ENCODE data around the gene POMT1.

- TF ChIP-seq, protein P1, sequence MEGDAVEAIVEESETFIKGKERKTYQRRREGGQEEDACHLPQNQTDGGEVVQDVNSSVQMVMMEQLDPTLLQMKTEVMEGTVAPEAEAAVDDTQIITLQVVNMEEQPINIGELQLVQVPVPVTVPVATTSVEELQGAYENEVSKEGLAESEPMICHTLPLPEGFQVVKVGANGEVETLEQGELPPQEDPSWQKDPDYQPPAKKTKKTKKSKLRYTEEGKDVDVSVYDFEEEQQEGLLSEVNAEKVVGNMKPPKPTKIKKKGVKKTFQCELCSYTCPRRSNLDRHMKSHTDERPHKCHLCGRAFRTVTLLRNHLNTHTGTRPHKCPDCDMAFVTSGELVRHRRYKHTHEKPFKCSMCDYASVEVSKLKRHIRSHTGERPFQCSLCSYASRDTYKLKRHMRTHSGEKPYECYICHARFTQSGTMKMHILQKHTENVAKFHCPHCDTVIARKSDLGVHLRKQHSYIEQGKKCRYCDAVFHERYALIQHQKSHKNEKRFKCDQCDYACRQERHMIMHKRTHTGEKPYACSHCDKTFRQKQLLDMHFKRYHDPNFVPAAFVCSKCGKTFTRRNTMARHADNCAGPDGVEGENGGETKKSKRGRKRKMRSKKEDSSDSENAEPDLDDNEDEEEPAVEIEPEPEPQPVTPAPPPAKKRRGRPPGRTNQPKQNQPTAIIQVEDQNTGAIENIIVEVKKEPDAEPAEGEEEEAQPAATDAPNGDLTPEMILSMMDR (IDR thresholded peaks at IDR 0.05 in 4 of 5, conservative IDR thresholded peaks at IDR 0.05 in 1 of 5) = no peak
- peak; percentile 61 to 76 for TF ChIP-seq POLR2A (IDR thresholded peaks at IDR 0.05)
These were observed at the start of gene POMT1 for GRCh38 chr9:131502781-131503625.
